ENCODE measurements around the gene SGCD.

The SGCD gene

GRCh38 chr5:156685481-156685880 lies 358.5 kb downstream of the SGCD start:
- Histone ChIP-seq H3K27me3 (ENCODE audit: control insufficient read depth in 1 of 2, insufficient read depth in 1 of 2, low read length in 2 of 2) (peaks cover 0 to 11% of the 10 kb centered on the region in 2 experiments), H4K91ac (ENCODE audit: low read length) (no peak overlapping the region), H3K4me2 (ENCODE audit: low read length, poor library complexity, severe bottlenecking) (no peak overlapping the region), H3K9ac (ENCODE audit: low read length) (no peak overlapping the region), H2BK12ac (ENCODE audit: low read length in 2 of 2) (no peak overlapping the region), H3K4ac (ENCODE audit: low read depth in 1 of 2, low read length in 2 of 2) (no peak overlapping the region), H3K14ac (ENCODE audit: low read length in 2 of 2) (no peak overlapping the region), H3K9me3 (ENCODE audit: control insufficient read depth, low read length) (no peaks in the 10 kb centered on the region), H3K79me1 (replicated peaks; ENCODE audit: low read length, poor library complexity, severe bottlenecking) (no peaks in the 10 kb centered on the region), H3K27ac (ENCODE audit: low read length, poor library complexity, severe bottlenecking) (no peak overlapping the region), H3K18ac (ENCODE audit: low read depth in 1 of 2, low read length in 2 of 2) (no peak overlapping the region), H3K4me3 (ENCODE audit: insufficient read depth in 1 of 2, low read depth in 1 of 2, low read length in 2 of 2) (no peak overlapping the region), H2AFZ (ENCODE audit: low read depth, low read length) (no peak overlapping the region), H2BK15ac (ENCODE audit: low read depth, poor library complexity, severe bottlenecking) (no peak overlapping the region), H3K36me3 (ENCODE audit: control insufficient read depth in 1 of 2, insufficient read depth in 2 of 2, low read depth in 1 of 2, low read length in 2 of 2) (no peaks in the 10 kb centered on the region), H2BK5ac (ENCODE audit: low read depth, low read length, poor library complexity, severe bottlenecking) (no peak overlapping the region), H2AK5ac (ENCODE audit: low read length, severe bottlenecking) (no peak overlapping the region), H3K4me1 (ENCODE audit: control insufficient read depth, insufficient read depth, low read depth, low read length) (no peaks in the 10 kb centered on the region), H2BK120ac (ENCODE audit: low read depth, low read length) (no peak overlapping the region), H3K23ac (ENCODE audit: low read length in 2 of 2) (no peak overlapping the region), H4K8ac (ENCODE audit: low read length) (no peak overlapping the region)
- DNase-seq, result no peak

- Histone ChIP-seq H3K18ac (ENCODE audit: low read depth in 1 of 2, low read length in 2 of 2) (no peak overlapping the region), H3K9ac (ENCODE audit: low read length) (no peak overlapping the region), H3K4me2 (ENCODE audit: low read length, poor library complexity, severe bottlenecking) (no peak overlapping the region), H3K9me3 (ENCODE audit: control insufficient read depth, low read length) (no peaks in the 10 kb centered on the region), H4K91ac (ENCODE audit: low read length) (no peak overlapping the region), H3K23ac (ENCODE audit: low read length in 2 of 2) (no peak overlapping the region), H2BK15ac (ENCODE audit: low read depth, poor library complexity, severe bottlenecking) (no peak overlapping the region), H2AFZ (ENCODE audit: low read depth, low read length) (no peak overlapping the region), H2BK120ac (ENCODE audit: low read depth, low read length) (no peak overlapping the region), H2BK12ac (ENCODE audit: low read length in 2 of 2) (no peak overlapping the region), H3K4me3 (ENCODE audit: insufficient read depth in 1 of 2, low read depth in 1 of 2, low read length in 2 of 2) (no peak overlapping the region), H3K79me1 (replicated peaks; ENCODE audit: low read length, poor library complexity, severe bottlenecking) (no peaks in the 10 kb centered on the region), H3K36me3 (ENCODE audit: control insufficient read depth in 1 of 2, insufficient read depth in 2 of 2, low read depth in 1 of 2, low read length in 2 of 2) (no peaks in the 10 kb centered on the region), H3K14ac (ENCODE audit: low read length in 2 of 2) (no peak overlapping the region), H3K4me1 (ENCODE audit: control insufficient read depth, insufficient read depth, low read depth, low read length) (no peaks in the 10 kb centered on the region), H3K27ac (ENCODE audit: low read length, poor library complexity, severe bottlenecking) (no peak overlapping the region), H3K4ac (ENCODE audit: low read depth in 1 of 2, low read length in 2 of 2) (no peak overlapping the region), H2BK5ac (ENCODE audit: low read depth, low read length, poor library complexity, severe bottlenecking) (no peak overlapping the region), H2AK5ac (ENCODE audit: low read length, severe bottlenecking) (no peak overlapping the region), H3K27me3 (ENCODE audit: control insufficient read depth in 1 of 2, insufficient read depth in 1 of 2, low read length in 2 of 2) (peaks cover 0 to 11% of the 10 kb centered on the region in 2 experiments), H4K8ac (ENCODE audit: low read length) (no peak overlapping the region)
- DNase-seq, result no peak
- 87% methylated on average over 2 of the region's 2 CpGs for WGBS
Observed at GRCh38 chr5:156686380-156686779, 359.4 kb downstream of the SGCD start.

GRCh38 chr5:156686796-156687195 lies 359.8 kb downstream of the SGCD start:
- Histone ChIP-seq H3K27me3 (ENCODE audit: control insufficient read depth in 1 of 2, insufficient read depth in 1 of 2, low read length in 2 of 2) (peaks cover 0 to 11% of the 10 kb centered on the region in 2 experiments), H3K4me2 (ENCODE audit: low read length, poor library complexity, severe bottlenecking) (no peak overlapping the region), H3K4ac (ENCODE audit: low read depth in 1 of 2, low read length in 2 of 2) (no peak overlapping the region), H3K4me3 (ENCODE audit: insufficient read depth in 1 of 2, low read depth in 1 of 2, low read length in 2 of 2) (no peak overlapping the region), H3K23ac (ENCODE audit: low read length in 2 of 2) (no peak overlapping the region), H4K8ac (ENCODE audit: low read length) (no peak overlapping the region), H3K9me3 (ENCODE audit: control insufficient read depth, low read length) (no peaks in the 10 kb centered on the region), H3K27ac (ENCODE audit: low read length, poor library complexity, severe bottlenecking) (no peak overlapping the region), H2BK120ac (ENCODE audit: low read depth, low read length) (no peak overlapping the region), H4K91ac (ENCODE audit: low read length) (no peak overlapping the region), H3K79me1 (replicated peaks; ENCODE audit: low read length, poor library complexity, severe bottlenecking) (no peaks in the 10 kb centered on the region), H3K18ac (ENCODE audit: low read depth in 1 of 2, low read length in 2 of 2) (no peak overlapping the region), H2BK15ac (ENCODE audit: low read depth, poor library complexity, severe bottlenecking) (no peak overlapping the region), H3K14ac (ENCODE audit: low read length in 2 of 2) (no peak overlapping the region), H3K9ac (ENCODE audit: low read length) (no peak overlapping the region), H3K36me3 (ENCODE audit: control insufficient read depth in 1 of 2, insufficient read depth in 2 of 2, low read depth in 1 of 2, low read length in 2 of 2) (no peaks in the 10 kb centered on the region), H2BK12ac (ENCODE audit: low read length in 2 of 2) (no peak overlapping the region), H2AK5ac (ENCODE audit: low read length, severe bottlenecking) (no peak overlapping the region), H2AFZ (ENCODE audit: low read depth, low read length) (no peak overlapping the region), H3K4me1 (ENCODE audit: control insufficient read depth, insufficient read depth, low read depth, low read length) (no peaks in the 10 kb centered on the region), H2BK5ac (ENCODE audit: low read depth, low read length, poor library complexity, severe bottlenecking) (no peak overlapping the region)
- no peak for DNase-seq
- 65% methylated on average over 3 of the region's 4 CpGs for WGBS

- no peak for DNase-seq
- H3K4me2 ChIP-seq (ENCODE audit: low read length, poor library complexity, severe bottlenecking), result no peak overlapping the region
- no peaks in the 10 kb centered on the region for H3K79me1 ChIP-seq (replicated peaks; ENCODE audit: low read length, poor library complexity, severe bottlenecking)
- no peak overlapping the region for H2BK120ac ChIP-seq (ENCODE audit: low read depth, low read length)
- no peak overlapping the region for H2BK12ac ChIP-seq (ENCODE audit: low read length in 2 of 2)
- no peak overlapping the region for H4K8ac ChIP-seq (ENCODE audit: low read length)
- H3K9me3 ChIP-seq (ENCODE audit: control insufficient read depth, low read length), result no peaks in the 10 kb centered on the region
- no peak overlapping the region for H2BK5ac ChIP-seq (ENCODE audit: low read depth, low read length, poor library complexity, severe bottlenecking)
- no peak overlapping the region for H3K4me3 ChIP-seq (ENCODE audit: insufficient read depth in 1 of 2, low read depth in 1 of 2, low read length in 2 of 2)
- no peak overlapping the region for H3K9ac ChIP-seq (ENCODE audit: low read length)
- no peak overlapping the region for H2BK15ac ChIP-seq (ENCODE audit: low read depth, poor library complexity, severe bottlenecking)
- 91% methylated on average over 8 of the region's 8 CpGs for WGBS
- H3K14ac ChIP-seq (ENCODE audit: low read length in 2 of 2), result no peak overlapping the region
- peaks cover 0 to 11% of the 10 kb centered on the region in 2 experiments for H3K27me3 ChIP-seq (ENCODE audit: control insufficient read depth in 1 of 2, insufficient read depth in 1 of 2, low read length in 2 of 2)
- no peak overlapping the region for H2AFZ ChIP-seq (ENCODE audit: low read depth, low read length)
- H2AK5ac ChIP-seq (ENCODE audit: low read length, severe bottlenecking), result no peak overlapping the region
- H3K23ac ChIP-seq (ENCODE audit: low read length in 2 of 2), result no peak overlapping the region
- no peaks in the 10 kb centered on the region for H3K4me1 ChIP-seq (ENCODE audit: control insufficient read depth, insufficient read depth, low read depth, low read length)
- no peak overlapping the region for H3K18ac ChIP-seq (ENCODE audit: low read depth in 1 of 2, low read length in 2 of 2)
- H3K4ac ChIP-seq (ENCODE audit: low read depth in 1 of 2, low read length in 2 of 2), result no peak overlapping the region
- no peaks in the 10 kb centered on the region for H3K36me3 ChIP-seq (ENCODE audit: control insufficient read depth in 1 of 2, insufficient read depth in 2 of 2, low read depth in 1 of 2, low read length in 2 of 2)
- no peak overlapping the region for H3K27ac ChIP-seq (ENCODE audit: low read length, poor library complexity, severe bottlenecking)
- H4K91ac ChIP-seq (ENCODE audit: low read length), result no peak overlapping the region
Observed at GRCh38 chr5:156687514-156687913, 360.6 kb downstream of the SGCD start.

Data from mesenchymal stem cell (in vitro differentiated cells and primary cell).